Activated gamma-delta T cell (primary cell): ENCODE measurements around the gene HOXA7.

Experiments
- DNase-seq: peaks from one replicate; lab custom pipeline; 2025; lab: John Stamatoyannopoulos, UW
- total RNA-seq, 2 donors: gene quantifications; one replicate each; lab custom pipeline; 2026; lab: John Stamatoyannopoulos, UW

HOXA7 gene
- 0 to 0.79 reads per million in 2 donors for total RNA-seq

GRCh38 chr7:27156508-27156898, at the start of gene HOXA7:
Gene HOXA7 (minus strand): TSS chr7:27156675. CDS start chr7:27156545, 130 bp downstream.
- DNase-seq = no peak

- no peak for DNase-seq
These were observed 49.1 kb upstream of the HOXA7 start for GRCh38 chr7:27205325-27206280.

- no peak for DNase-seq
These were observed 48.4 kb upstream of the HOXA7 start for GRCh38 chr7:27204851-27205322.

- no peak for DNase-seq
These were observed 47.6 kb upstream of the HOXA7 start for GRCh38 chr7:27203964-27204594.

GRCh38 chr7:27203365-27203953, 47.0 kb upstream of the HOXA7 start:
- DNase-seq = no peak

GRCh38 chr7:27202862-27203134, 46.3 kb upstream of the HOXA7 start:
- no peak for DNase-seq

GRCh38 chr7:27202018-27202861, 45.8 kb upstream of the HOXA7 start:
- DNase-seq = no peak

- DNase-seq = no peak
These were observed 45.1 kb upstream of the HOXA7 start for GRCh38 chr7:27201580-27202017.

- DNase-seq = no peak
These were observed 44.5 kb upstream of the HOXA7 start for GRCh38 chr7:27200761-27201579.

- peak; percentile 28 for DNase-seq
These were observed 43.6 kb upstream of the HOXA7 start, which contains the start of gene HOXA13 for GRCh38 chr7:27199849-27200760. Gene HOXA13 (minus strand): TSS chr7:27200091. CDS start chr7:27200077, 14 bp downstream.

- DNase-seq = no peak
These were observed 42.7 kb upstream of the HOXA7 start for GRCh38 chr7:27198871-27199801.

- DNase-seq = no peak
These were observed 41.8 kb upstream of the HOXA7 start for GRCh38 chr7:27198138-27198841.

- no peak for DNase-seq
These were observed 40.9 kb upstream of the HOXA7 start for GRCh38 chr7:27197137-27198042.

- no peak for DNase-seq
These were observed 39.9 kb upstream of the HOXA7 start for GRCh38 chr7:27196287-27196767.

GRCh38 chr7:27194686-27195379, 38.4 kb upstream of the HOXA7 start:
- DNase-seq = no peak

- no peak for DNase-seq
These were observed 37.5 kb upstream of the HOXA7 start for GRCh38 chr7:27194002-27194352.
